BE2C (cell line): ENCODE measurements around the gene MAGI2.

ENCODE experiments used
- DNase-seq: peaks from one replicate; pipeline ENCODE4 v3.0.0-alpha.2; 2020
- H3K27me3 ChIP-seq: fragments of 250-450 bp; sonication (Bioruptor Pico); 2 replicates; pipeline ENCODE4 v1.5.1; 2020; ENCODE audit warnings: mild to moderate bottlenecking
- H3K36me3 ChIP-seq: fragments of 250-450 bp; sonication (Bioruptor Pico); 2 replicates; pipeline ENCODE4 v1.5.1; 2020; ENCODE audit warnings: mild to moderate bottlenecking
- H3K4me1 ChIP-seq: fragments of 250-450 bp; sonication (Bioruptor Pico); 2 replicates; pipeline ENCODE4 v1.5.1; 2020
- H3K4me3 ChIP-seq: 2 replicates; pipeline ENCODE4 v1.5.1; 2011; ENCODE audit warnings: low read depth, low read length
- H3K9me3 ChIP-seq: fragments of 250-450 bp; sonication (Bioruptor Pico); 2 replicates; pipeline ENCODE4 v1.5.1; 2020
- CTCF ChIP-seq: IDR thresholded peaks from 2 replicates; pipeline ENCODE4 v1.5.1; 2012; ENCODE audit warnings: mild to moderate bottlenecking, low read depth, low read length

The MAGI2 gene

GRCh38 chr7:78377532-78377931 lies 1075.9 kb downstream of the MAGI2 start:
- no peak for DNase-seq
- H3K36me3 ChIP-seq: no peaks in the 10 kb centered on the region
- H3K27me3 ChIP-seq: peaks cover 12% of the 10 kb centered on the region
- H3K9me3 ChIP-seq: no peaks in the 10 kb centered on the region
- no peak for TF ChIP-seq CTCF
- H3K4me3 ChIP-seq: no peak overlapping the region
- no peaks in the 10 kb centered on the region; the same call in 1 of the 2 replicates for H3K4me1 ChIP-seq

- H3K4me1 ChIP-seq: no peaks in the 10 kb centered on the region
- no peaks in the 10 kb centered on the region; the same call in 1 of the 2 replicates for H3K27me3 ChIP-seq
- DNase-seq: no peak
- no peaks in the 10 kb centered on the region for H3K9me3 ChIP-seq
- H3K4me3 ChIP-seq: no peak overlapping the region
- TF ChIP-seq CTCF: no peak
- no peaks in the 10 kb centered on the region for H3K36me3 ChIP-seq
These were observed 1082.5 kb downstream of the MAGI2 start for GRCh38 chr7:78370936-78371335.

GRCh38 chr7:78368771-78369170 lies 1084.7 kb downstream of the MAGI2 start:
- H3K27me3 ChIP-seq: no peaks in the 10 kb centered on the region; the same call in none of the 2 replicates
- no peaks in the 10 kb centered on the region for H3K36me3 ChIP-seq
- H3K4me1 ChIP-seq: no peaks in the 10 kb centered on the region
- no peak for DNase-seq
- no peaks in the 10 kb centered on the region for H3K9me3 ChIP-seq
- H3K4me3 ChIP-seq: no peak overlapping the region
- TF ChIP-seq CTCF: no peak

DNA sequence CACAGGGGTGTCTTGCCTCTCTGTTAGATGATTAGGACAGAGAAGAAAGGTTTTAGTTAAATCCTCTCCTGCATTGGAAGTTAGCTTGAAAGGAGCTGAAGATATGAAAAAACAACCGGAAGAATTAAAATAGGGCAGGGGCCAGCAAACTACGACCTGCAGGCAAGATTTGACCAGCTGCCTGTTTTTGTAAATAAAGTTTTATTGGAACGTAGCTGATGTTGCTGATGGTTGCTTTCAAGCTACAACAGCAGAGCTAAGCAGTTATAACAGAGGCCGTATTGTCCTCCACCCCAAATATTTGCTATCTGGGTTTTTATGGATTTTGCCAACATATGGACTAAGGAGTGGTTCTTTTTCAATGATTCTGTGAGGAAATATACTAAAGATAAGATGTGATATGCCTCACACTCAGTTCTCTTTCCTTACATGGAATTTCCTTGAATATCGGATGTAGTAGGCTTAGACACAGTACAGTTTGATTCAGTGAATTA lies 1086.1 kb downstream of the MAGI2 start:
- no peak for DNase-seq
- no peak for TF ChIP-seq CTCF
- Histone ChIP-seq H3K36me3 (no peaks in the 10 kb centered on the region), H3K4me1 (no peaks in the 10 kb centered on the region), H3K9me3 (no peaks in the 10 kb centered on the region), H3K4me3 (no peak overlapping the region), H3K27me3 (peaks cover 1% of the 10 kb centered on the region)

DNA sequence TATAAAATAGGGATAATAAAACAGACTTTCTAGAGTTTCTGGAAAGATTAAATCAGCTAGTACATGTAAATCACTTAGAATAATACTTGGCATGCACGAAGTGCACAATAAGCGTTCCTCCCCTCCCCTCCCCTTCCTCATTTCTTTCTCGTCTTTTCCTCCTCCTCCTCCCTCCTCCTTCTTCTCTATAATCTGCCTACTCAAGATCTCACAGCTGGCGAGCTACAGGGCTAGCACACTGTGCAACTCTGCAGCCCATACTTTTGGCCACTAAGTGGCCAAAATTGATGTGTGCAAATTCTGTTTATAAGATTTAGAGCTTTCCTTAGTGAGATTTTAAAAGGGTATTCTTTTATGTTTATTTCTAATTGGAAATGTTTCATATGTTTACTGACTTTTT lies 1089.6 kb downstream of the MAGI2 start:
- H3K4me1 ChIP-seq: no peaks in the 10 kb centered on the region

More for the DNA sequence above, 1089.6 kb downstream of the MAGI2 start:
- no peak for DNase-seq
- no peaks in the 10 kb centered on the region for H3K9me3 ChIP-seq
- peaks cover 4% of the 10 kb centered on the region; the same call in 1 of the 2 replicates for H3K27me3 ChIP-seq
- H3K4me3 ChIP-seq: no peak overlapping the region
- no peak for TF ChIP-seq CTCF
- no peaks in the 10 kb centered on the region for H3K36me3 ChIP-seq
